CD14-positive monocyte (primary cell): Measurements from ENCODE around the gene ABCC9. TPM values are rescaled to one million over a fixed set of nuclear protein-coding genes. Genes with fewer than 3 reads are reported as not detected.

ENCODE experiments used
- DNase-seq, 3 donors: peaks; one replicate each; pipeline ENCODE4 v3.0.0-alpha.2; 2011 to 2022
- H2AFZ ChIP-seq: 2 replicates; pipeline ENCODE4 v1.6.0; 2012; ENCODE audit warnings: mild to moderate bottlenecking, low read depth, low read length, inconsistent platforms; ENCODE audit not compliant: insufficient read depth, poor library complexity, severe bottlenecking
- H3K27ac ChIP-seq, 2 donors: 1 replicate in 1 of 2; 2 replicates in 1 of 2; pipeline ENCODE4 v1.5.1; 2012 to 2013; ENCODE audit warnings: low read length in 2 of 2, control low read depth in 1 of 2, inconsistent platforms in 1 of 2, low read depth in 1 of 2, mild to moderate bottlenecking in 1 of 2
- H3K27me3 ChIP-seq, 2 donors: one replicate each; pipeline versions ENCODE4 v1.6.0 to v1.6.1; 2011 to 2013; ENCODE audit warnings: low read length in 2 of 2; ENCODE audit not compliant: control insufficient read depth in 2 of 2, insufficient read depth in 2 of 2
- H3K36me3 ChIP-seq, 2 donors: replicated peaks in 1 of 2; 1 replicate in 1 of 2; 2 replicates in 1 of 2; pipeline versions ENCODE4 v1.5.1 to v1.6.1; 2012 to 2013; ENCODE audit warnings: low read length in 2 of 2, control low read depth in 1 of 2, inconsistent platforms in 1 of 2, mild to moderate bottlenecking in 1 of 2; ENCODE audit not compliant: insufficient read depth in 2 of 2, control insufficient read depth in 1 of 2
- H3K4me1 ChIP-seq, 2 donors: 1 replicate in 1 of 2; 2 replicates in 1 of 2; pipeline versions ENCODE4 v1.5.1 to v1.6.1; 2012 to 2013; ENCODE audit warnings: low read length in 2 of 2, control low read depth in 1 of 2, inconsistent platforms in 1 of 2, mild to moderate bottlenecking in 1 of 2, moderate library complexity in 1 of 2; ENCODE audit not compliant: insufficient read depth in 2 of 2, control insufficient read depth in 1 of 2
- H3K4me2 ChIP-seq: replicated peaks from 2 replicates; pipeline ENCODE3; 2012; ENCODE audit warnings: low read length, moderate library complexity, mild to moderate bottlenecking; ENCODE audit not compliant: poor library complexity, severe bottlenecking; ENCODE audit errors: extremely low read depth
- H3K4me3 ChIP-seq, 3 experiments: fragments of 200-600 bp in 1 of 3; sonication (generic) in 1 of 3; replicated peaks in 1 of 3; 1 replicate in 2 of 3; 2 replicates in 1 of 3; pipeline ENCODE4 v1.5.1; 2011 to 2013; ENCODE audit warnings: low read length in 3 of 3, mild to moderate bottlenecking in 3 of 3, control low read depth in 2 of 3, low read depth in 2 of 3, inconsistent platforms in 1 of 3, moderate library complexity in 1 of 3
- H3K79me2 ChIP-seq: 2 replicates; pipeline ENCODE4 v1.6.0; 2012; ENCODE audit warnings: mild to moderate bottlenecking, control low read depth, inconsistent platforms, low read length, moderate library complexity; ENCODE audit not compliant: insufficient read depth
- H3K9ac ChIP-seq: 2 replicates; pipeline ENCODE4 v1.6.0; 2017; ENCODE audit warnings: low read length, mild to moderate bottlenecking; ENCODE audit not compliant: insufficient read depth, poor library complexity, severe bottlenecking
- H3K9me3 ChIP-seq, 2 donors: replicated peaks in 1 of 2; 1 replicate in 1 of 2; 2 replicates in 1 of 2; pipeline versions ENCODE4 v1.5.1 to v1.6.1; 2012 to 2013; ENCODE audit warnings: low read length in 2 of 2, control low read depth in 1 of 2; ENCODE audit not compliant: control insufficient read depth in 1 of 2, insufficient read depth in 1 of 2
- H4K20me1 ChIP-seq: 2 replicates; pipeline ENCODE4 v1.6.0; 2012; ENCODE audit warnings: mild to moderate bottlenecking, low read length, control low read depth, moderate library complexity; ENCODE audit not compliant: insufficient read depth
- H3K27ac Mint-ChIP-seq, 7 donors: one replicate each; pipeline ENCODE4 v1.8.0; 2020; ENCODE audit warnings: mild to moderate bottlenecking in 7 of 7, mixed read lengths in 7 of 7, moderate library complexity in 6 of 7, inconsistent platforms in 2 of 7
- H3K27me3 Mint-ChIP-seq, 3 donors: one replicate each; pipeline ENCODE4 v1.8.0; 2021 to 2022; ENCODE audit warnings: low read depth in 3 of 3, mild to moderate bottlenecking in 3 of 3, mixed read lengths in 3 of 3, moderate library complexity in 3 of 3, inconsistent platforms in 1 of 3
- H3K36me3 Mint-ChIP-seq, 2 donors: one replicate each; pipeline ENCODE4 v1.8.0; 2020; ENCODE audit warnings: mixed read lengths in 2 of 2, inconsistent platforms in 1 of 2, mild to moderate bottlenecking in 1 of 2
- H3K4me1 Mint-ChIP-seq: one replicate; pipeline ENCODE4 v1.8.0; 2020; ENCODE audit warnings: mild to moderate bottlenecking, mixed read lengths
- H3K4me3 Mint-ChIP-seq, 2 donors: one replicate each; pipeline ENCODE4 v1.8.0; 2020; ENCODE audit warnings: mild to moderate bottlenecking in 2 of 2, mixed read lengths in 2 of 2, moderate library complexity in 1 of 2
- H3K9me3 Mint-ChIP-seq, 7 donors: one replicate each; pipeline ENCODE4 v1.8.0; 2020 to 2022; ENCODE audit warnings: mixed read lengths in 7 of 7, mild to moderate bottlenecking in 6 of 7, moderate library complexity in 6 of 7, inconsistent platforms in 2 of 7
- CTCF ChIP-seq: fragments of 200-600 bp; IDR thresholded peaks from one replicate; pipeline ENCODE4 v1.8.0; 2022; ENCODE audit warnings: antibody characterized with exemption, mild to moderate bottlenecking
- WGBS: methylation state at CpG from one replicate; pipeline ENCODE4 v1.1.5; 2013; ENCODE audit warnings: missing lambda C conversion rate; ENCODE audit not compliant: insufficient coverage; 5-methylcytosine and 5-hydroxymethylcytosine counted together
- intact Hi-C, 2 donors: fragments of 100-400 bp; cut with micrococcal nuclease; formaldehyde crosslinking; loops; one replicate each; pipeline versions ENCODE4 v1.15.0 to v1.15.1; 2023
- polyA plus RNA-seq, 3 donors: library from polyadenylated mRNA; depleted of rRNA in 1 of 3; unstranded in 2 of 3; stranded (reverse) in 1 of 3; fragments of 300-500 nt in 2 of 3; fragments of >200 nt in 1 of 3; fragmentation: Illumina TruSeq in 2 of 3; gene quantifications; 1 replicate in 2 of 3; 2 replicates in 1 of 3; pipeline ENCODE4 v1.2.3, GENCODE V29; 2012 to 2021

The ABCC9 gene
- polyA plus RNA-seq, 3 donors = not detected

DNA sequence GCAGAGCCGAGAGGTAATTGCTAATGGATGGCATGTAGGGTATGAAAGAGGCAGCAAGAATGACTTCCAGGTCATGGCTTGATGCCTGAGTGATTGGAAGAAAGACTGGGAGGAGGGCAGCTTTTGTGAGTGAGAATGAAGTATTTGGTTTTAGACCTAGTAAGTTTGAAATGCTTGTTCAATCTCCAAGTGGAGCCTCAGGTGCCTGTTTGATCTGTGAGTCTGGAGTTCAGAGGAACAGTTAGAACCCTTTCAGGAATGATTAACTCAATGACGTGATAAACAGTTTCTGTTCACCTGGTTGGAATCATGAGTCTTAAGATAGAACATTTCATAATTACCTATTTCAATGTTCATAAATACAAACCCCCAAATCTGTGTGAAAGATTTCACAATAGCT is 177.2 kb downstream of the ABCC9 start:
- WGBS = 82% methylated on average over 1 of the region's 2 CpGs

DNA sequence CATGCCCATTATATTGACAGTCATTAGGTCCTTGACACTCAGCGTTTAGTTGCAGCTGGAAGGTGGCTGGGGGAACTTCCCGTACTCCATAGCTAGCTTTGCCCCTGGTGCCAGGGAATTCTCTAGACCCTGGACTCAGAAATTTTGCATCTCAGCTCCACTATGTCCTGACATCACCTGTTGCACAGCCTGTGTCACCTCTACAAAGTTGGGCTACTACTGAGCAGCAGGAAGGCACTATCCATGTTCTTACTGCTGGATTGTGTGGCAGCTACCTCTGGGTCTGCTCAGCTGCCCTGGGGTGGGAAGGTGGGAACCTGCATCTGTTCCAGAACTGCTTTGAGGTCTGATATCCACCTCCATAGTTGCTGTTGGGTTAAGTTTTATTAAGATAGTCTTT is 177.7 kb downstream of the ABCC9 start:
- H3K27me3 Mint-ChIP-seq = peaks cover 1 to 3% (median 3%) of the 10 kb centered on the region in 3 donors
- Histone ChIP-seq H3K27me3 (no peaks in the 10 kb centered on the region), H4K20me1 (no peaks in the 10 kb centered on the region), H3K4me2 (no peak overlapping the region), H3K4me1 (no peaks in the 10 kb centered on the region), H2AFZ (no peak overlapping the region), H3K79me2 (no peaks in the 10 kb centered on the region), H3K4me3 (no peak overlapping the region), H3K36me3 (no peaks in the 10 kb centered on the region), H3K27ac (no peak overlapping the region), H3K9ac (no peak overlapping the region), H3K9me3 (no peaks in the 10 kb centered on the region)
- H3K4me3 Mint-ChIP-seq = no peak overlapping the region
- H3K4me1 Mint-ChIP-seq = no peaks in the 10 kb centered on the region
- 94% methylated on average over 2 of the region's 2 CpGs for WGBS
- DNase-seq = no peak
- no peak overlapping the region for H3K27ac Mint-ChIP-seq
- no peaks in the 10 kb centered on the region for H3K36me3 Mint-ChIP-seq
- intact Hi-C loops = no loop called here
- peaks cover 0 to 3% (median 0%) of the 10 kb centered on the region in 7 donors for H3K9me3 Mint-ChIP-seq
- TF ChIP-seq CTCF = no peak

More for the DNA sequence above, 177.2 kb downstream of the ABCC9 start:
- no peak for DNase-seq
- Histone ChIP-seq H3K79me2 (no peaks in the 10 kb centered on the region), H3K4me1 (no peaks in the 10 kb centered on the region), H3K36me3 (no peaks in the 10 kb centered on the region), H3K4me3 (no peak overlapping the region), H3K9ac (no peak overlapping the region), H3K27me3 (no peaks in the 10 kb centered on the region), H3K9me3 (no peaks in the 10 kb centered on the region), H3K4me2 (no peak overlapping the region), H3K27ac (no peak overlapping the region), H2AFZ (no peak overlapping the region), H4K20me1 (no peaks in the 10 kb centered on the region)
- H3K27ac Mint-ChIP-seq = no peak overlapping the region
- no peak for TF ChIP-seq CTCF
- H3K36me3 Mint-ChIP-seq = no peaks in the 10 kb centered on the region
- H3K27me3 Mint-ChIP-seq = peaks cover 1 to 3% (median 3%) of the 10 kb centered on the region in 3 donors
- H3K4me3 Mint-ChIP-seq = no peak overlapping the region
- H3K4me1 Mint-ChIP-seq = no peaks in the 10 kb centered on the region
- H3K9me3 Mint-ChIP-seq = peaks cover 0 to 3% (median 0%) of the 10 kb centered on the region in 7 donors
- intact Hi-C loops = no loop called here
